Activated CD8-positive, alpha-beta memory T cell treated with anti-CD3 and anti-CD28 coated beads, Interleukin-2, amount 50 U/mL, for 4 hours (primary cell): Measurements from ENCODE around the gene DCAF11.

ENCODE experiments used
- DNase-seq: peaks from one replicate; pipeline ENCODE4 v3.0.0-alpha.2; 2020

The DCAF11 gene

GRCh38 chr14:24122898-24123297 lies 8.3 kb downstream of the DCAF11 start:
- DNase-seq: no peak

GRCh38 chr14:24123424-24124417 lies 9.1 kb downstream of the DCAF11 start:
- DNase-seq: no peak

- DNase-seq: no peak
These were observed 12.4 kb downstream of the DCAF11 start for GRCh38 chr14:24126939-24127338.

DNA sequence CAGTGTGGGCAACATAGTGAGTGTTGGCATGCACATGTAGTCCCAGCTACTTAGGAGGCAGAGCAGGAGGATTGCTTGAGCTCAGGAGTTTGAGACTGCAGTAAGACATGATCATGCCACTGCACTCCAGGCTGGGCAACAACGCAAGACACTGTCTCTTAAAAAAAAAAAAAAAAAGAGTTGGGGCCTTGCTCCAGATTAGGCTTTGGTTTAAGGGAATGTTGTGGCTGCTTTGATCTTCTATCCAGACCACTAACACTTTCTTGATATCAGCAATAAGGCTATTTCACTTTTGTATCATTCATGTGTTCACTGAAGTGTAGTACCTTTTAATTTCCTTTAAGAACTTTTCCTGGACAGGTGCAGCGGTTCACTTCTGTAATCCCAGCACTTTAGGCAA lies 13.1 kb downstream of the DCAF11 start:
- no peak for DNase-seq

DNA sequence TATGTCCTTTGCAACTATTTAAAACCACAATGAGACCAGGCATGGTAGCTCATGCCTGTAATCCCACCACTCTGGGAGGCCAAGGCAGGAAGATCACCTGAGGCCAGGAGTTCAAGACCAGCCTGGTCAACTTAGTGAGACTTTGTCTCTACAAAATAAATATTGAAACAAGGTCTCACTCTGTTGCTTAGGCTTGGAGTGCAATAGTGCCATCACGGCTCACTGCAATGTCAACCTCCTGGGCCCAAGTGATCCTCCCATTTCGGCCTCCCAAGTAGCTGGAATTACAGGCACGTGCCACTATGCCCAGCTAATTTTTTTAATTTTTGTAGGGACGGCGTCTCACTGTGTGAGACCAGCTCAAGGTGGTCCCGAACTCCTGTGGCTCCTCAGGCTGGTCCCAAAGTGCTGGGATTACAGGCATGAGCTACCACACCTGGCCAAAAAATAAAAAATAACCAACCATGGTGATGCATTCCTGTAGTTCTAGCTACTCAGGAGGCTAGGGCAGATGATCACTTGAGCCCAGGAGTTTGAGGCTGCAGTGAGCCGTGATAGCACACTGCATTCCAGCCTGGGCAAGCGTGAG lies 14.9 kb downstream of the DCAF11 start:
- no peak for DNase-seq

DNA sequence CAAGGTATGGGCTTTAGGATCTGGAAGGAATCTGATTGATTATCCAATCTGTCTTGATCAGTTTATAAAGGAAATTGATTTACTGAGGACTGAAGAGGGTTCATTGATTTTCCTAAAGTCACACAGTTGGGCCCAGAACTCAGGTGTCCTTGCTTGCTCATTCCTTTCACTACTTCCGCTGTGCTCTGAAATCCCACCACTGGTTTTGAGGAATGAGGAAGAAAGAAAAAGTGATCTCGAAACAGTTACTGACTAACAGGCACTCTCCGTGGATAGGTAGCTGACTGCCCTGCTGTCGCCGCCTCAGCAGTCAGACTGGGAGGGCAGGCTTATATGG lies 15.8 kb downstream of the DCAF11 start, which contains the start of gene FITM1:
Gene FITM1, plus strand, starts transcription at position 280 of the 337 bp plus-strand sequence. CDS start 905 bp downstream, outside the sequence.
- no peak for DNase-seq

DNA sequence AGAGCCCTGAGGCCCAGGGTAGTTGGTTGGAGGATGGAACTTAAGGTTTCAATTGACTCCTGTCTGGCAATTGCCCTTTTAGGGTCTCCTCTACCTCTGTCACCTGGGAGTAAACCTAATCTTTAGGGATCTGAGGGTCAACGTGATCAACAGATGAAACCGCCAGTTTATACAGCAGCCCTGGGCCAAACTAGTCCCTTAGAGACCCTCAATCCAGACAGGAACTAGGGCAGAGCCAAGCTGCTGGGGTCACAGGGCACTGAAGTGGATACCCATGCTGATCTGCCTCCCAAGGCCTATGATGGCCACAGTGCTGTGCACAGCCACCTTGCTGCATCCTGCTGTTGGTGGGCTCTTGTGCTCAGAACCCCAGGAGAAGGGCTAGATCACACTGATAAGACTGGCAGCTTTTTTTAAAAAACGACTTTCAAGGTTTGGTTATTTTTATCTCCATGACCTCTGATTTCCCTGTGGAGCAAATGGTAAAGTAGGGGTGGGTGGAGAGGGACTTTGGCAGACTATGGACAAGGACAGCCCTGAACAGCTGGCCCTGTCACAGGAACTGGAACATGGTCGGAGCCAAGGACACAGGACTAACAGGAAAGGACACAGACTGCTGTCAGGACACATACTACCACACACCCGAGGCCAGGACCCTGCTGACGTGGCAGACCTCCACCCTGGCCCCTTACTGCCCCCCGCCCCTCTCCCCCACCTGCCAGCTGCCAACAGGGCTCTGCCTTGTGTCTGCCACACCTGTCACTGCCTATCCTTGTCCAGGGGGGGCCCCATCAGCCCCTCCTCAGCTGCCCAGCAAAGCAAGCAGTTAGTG lies 16.4 kb downstream of the DCAF11 start:
- no peak for DNase-seq

DNA sequence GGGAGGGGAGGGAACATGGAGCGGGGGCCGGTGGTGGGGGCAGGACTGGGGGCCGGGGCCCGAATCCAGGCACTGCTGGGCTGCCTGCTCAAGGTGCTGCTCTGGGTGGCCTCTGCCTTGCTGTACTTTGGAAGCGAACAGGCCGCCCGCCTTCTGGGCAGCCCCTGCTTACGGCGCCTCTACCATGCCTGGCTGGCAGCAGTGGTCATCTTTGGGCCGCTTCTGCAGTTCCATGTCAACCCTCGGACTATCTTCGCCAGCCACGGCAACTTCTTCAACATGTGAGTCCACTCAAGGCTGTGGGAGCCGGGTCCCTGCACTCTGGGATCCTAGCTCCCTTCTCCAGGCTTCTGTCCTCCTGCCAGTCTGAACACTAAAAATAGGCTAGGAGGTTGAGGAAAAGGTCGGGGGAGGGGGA lies 17.0 kb downstream of the DCAF11 start:
- no peak for DNase-seq

DNA sequence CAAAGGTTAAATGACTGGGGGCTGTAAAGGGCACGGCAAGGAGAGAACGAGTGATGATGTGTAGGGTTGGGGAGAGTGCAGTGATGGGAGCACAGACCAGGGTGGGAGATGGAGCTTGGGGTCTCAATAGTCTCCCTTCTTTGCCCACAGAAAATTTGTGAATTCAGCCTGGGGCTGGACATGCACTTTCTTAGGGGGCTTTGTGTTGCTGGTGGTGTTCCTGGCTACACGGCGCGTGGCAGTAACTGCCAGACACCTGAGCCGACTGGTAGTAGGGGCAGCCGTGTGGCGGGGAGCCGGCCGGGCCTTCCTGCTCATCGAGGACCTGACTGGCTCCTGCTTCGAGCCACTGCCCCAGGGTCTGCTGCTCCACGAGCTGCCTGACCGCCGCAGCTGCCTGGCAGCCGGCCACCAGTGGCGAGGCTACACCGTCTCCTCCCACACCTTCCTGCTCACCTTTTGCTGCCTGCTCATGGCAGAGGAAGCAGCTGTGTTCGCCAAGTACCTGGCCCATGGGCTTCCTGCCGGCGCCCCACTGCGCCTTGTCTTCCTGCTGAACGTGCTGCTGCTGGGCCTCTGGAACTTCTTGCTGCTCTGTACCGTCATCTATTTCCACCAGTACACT lies 17.6 kb downstream of the DCAF11 start:
- DNase-seq: no peak

DNA sequence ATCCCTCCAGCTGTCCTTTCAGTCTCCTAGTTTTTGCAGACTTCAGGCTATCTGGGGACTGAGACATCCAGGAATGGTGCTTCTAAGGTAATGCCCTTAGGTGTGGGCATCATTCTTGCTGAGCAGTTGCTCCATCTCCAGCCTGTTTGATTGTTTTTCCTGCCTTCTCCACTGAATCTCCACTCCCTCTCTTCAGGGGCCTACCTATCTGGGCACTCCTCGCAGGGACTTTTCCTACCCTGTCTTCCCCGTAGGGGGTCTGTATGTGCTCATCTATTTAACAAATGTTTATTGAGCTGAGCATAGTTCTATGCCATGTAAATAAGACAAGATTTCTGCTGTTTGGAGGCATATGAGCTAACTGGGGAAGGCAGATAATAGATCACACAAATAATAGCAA lies 18.4 kb downstream of the DCAF11 start:
- no peak for DNase-seq

DNA sequence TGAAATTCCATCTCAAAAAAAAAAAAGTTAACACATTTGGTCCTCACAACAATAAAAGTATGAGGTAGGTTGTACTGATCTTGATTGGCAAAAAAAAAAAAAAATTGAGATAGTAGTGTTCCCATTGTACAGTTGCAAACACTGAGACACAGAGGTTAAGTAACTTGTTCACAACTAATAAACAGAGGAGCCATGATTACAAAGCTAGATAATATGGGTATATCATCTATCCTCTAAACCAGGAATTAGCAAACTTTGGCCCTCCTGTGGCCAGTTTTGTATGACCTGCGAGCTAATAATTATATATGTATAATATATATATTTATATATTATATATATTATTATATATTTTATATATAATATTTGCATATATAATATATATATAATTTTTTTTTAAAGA lies 19.2 kb downstream of the DCAF11 start:
- DNase-seq: no peak

GRCh38 chr14:24135584-24135833 lies 20.9 kb downstream of the DCAF11 start:
- DNase-seq: no peak

DNA sequence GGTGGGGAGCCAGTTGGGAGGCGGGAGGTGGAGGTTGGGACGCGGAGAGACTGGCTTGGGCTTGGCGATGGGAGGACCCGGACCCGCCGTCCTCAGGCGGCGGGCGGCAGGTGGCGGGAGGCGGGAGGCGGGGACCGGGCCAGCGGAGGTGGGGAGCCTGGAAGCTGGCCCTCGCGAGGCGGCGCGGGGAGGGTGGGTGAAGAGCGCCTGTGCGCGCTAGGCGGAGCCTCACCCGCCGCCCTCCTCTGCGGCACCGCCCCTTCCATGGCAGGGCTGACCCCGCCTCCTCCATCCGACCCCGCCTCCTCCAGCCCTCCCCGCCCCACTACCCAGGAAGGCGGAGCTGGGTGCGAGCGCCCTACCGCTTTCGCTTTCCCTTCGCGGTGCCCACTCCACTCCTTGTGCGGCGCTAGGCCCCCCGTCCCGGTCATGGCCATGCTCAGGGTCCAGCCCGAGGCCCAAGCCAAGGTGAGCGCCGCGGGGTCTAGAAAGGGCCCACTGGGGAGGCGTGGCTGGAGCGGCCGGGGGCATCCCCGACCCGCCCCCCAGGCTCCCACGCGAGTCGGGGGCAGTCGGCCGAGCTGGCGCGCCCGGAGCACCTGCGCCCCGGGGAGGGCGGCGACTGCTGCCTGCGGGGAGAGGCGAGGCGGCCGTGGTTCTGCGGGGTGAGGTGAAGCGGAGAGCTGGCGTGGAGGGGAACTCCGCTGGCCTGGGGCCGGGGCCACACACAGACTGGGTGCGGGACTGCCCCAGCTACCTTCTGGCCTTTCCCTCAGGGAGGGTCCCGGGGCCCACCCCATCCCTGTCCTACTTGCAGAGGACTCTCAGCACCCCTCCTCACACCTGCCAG lies 21.5 kb downstream of the DCAF11 start, which contains the start of gene PSME1:
Gene PSME1, plus strand, starts transcription at position 361 of the 850 bp plus-strand sequence. Its CDS starts 69 bp downstream, at position 430.
- peak; percentile 95 for DNase-seq

- no peak for DNase-seq
These were observed 22.3 kb downstream of the DCAF11 start for GRCh38 chr14:24136684-24137528.

GRCh38 chr14:24137529-24138395 lies 23.2 kb downstream of the DCAF11 start:
- DNase-seq: no peak

DNA sequence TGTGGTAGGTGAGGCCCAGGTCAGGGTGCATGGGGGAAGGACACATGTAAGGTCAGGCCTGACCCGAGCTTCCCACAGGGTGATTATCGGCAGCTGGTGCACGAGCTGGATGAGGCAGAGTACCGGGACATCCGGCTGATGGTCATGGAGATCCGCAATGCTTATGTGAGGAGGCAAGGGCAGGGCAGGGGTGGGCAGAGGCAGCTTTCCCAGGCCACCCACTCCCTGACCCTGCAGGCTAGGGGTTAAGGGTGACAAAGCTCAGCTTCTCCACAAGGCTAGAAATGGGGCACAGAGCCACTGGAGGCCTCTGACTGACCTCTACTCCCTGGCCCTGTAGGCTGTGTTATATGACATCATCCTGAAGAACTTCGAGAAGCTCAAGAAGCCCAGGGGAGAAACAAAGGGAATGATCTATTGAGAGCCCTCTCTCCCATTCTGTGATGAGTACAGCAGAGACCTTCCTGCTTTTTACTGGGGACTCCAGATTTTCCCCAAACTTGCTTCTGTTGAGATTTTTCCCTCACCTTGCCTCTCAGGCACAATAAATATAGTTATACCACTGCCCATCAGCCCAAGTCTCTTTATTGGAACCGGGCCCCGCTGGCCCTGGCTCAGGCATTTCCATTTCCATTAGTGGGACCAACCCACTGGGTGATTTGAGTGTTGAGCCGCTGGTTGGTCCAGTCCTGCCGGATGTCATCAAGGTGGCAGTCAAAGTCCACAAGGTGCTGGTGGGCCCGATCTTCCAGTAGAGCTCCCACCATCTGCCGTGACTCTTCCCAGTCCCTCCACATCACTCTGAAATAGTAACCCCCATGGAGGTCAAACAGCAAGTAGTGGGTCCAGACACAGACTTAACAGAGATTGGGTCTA lies 24.1 kb downstream of the DCAF11 start:
- no peak for DNase-seq

GRCh38 chr14:24139272-24139934 lies 24.8 kb downstream of the DCAF11 start:
- DNase-seq: no peak

DNA sequence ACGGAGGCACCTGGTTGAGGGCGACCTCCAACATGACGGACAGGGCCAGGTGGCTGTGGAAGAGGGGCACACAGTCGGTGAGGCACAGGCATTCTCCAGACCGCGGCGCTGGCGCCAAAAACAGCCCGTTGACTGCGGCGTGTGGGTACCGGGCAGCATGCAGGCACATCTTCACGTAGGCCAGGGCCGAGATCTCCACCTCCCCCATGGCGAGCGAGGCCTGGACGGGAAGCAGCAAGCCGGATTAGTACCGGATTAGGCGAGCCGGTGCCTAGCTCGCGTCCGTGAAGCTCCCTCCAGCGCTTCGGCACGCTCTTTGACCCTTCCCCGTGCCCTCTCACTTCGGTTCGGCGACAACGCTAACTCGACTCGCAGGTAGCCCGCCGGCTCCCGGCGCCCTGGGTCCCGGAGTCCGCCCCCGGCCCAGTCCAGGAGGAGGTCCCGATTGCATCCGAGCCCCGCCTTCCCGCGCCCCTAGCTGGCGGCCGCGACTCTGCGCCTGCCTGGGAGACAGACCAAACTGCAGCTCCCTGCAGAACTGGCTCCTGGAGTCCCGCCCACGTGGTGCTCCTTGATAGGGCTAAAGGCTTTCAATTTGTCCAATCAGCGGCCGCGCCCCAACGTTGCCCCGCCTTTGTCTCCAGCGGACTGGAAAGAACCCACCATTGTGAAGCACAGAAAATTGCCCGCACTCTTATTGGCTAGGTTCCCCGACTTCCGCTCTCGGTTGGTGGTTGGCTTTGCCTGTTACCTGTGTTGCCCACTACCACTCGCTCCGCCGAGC lies 26.7 kb downstream of the DCAF11 start, which contains the start of gene EMC9:
Gene EMC9, minus strand, starts transcription at position 495 of the 784 bp plus-strand sequence. Its CDS starts 287 bp downstream, at position 208.
- DNase-seq: peak; percentile 99
